HepG2 (cell line): ENCODE data around the gene NCOA4. TPM values are rescaled to one million over a fixed set of nuclear protein-coding genes. Genes with fewer than 3 reads are reported as not detected.
A peak's percentile ranks its signal among the peaks of the same experiment; 100 is the strongest.

ENCODE experiments used
- ATAD3A ChIP-seq: sonication (generic); formaldehyde crosslinking; IDR thresholded peaks from 2 replicates; pipeline ENCODE4 v1.4.0; 2020; ENCODE audit warnings: missing genetic modification reagents
- CENPT ChIP-seq: sonication (generic); formaldehyde crosslinking; IDR thresholded peaks from 2 replicates; pipeline ENCODE4 v1.8.0; 2022; ENCODE audit warnings: low read depth, mild to moderate bottlenecking, moderate library complexity, missing genetic modification reagents
- JUNB ChIP-seq: sonication (generic); formaldehyde crosslinking; IDR thresholded peaks from 2 replicates; pipeline ENCODE4 v1.8.0; 2022; ENCODE audit warnings: missing genetic modification reagents, mild to moderate bottlenecking, borderline replicate concordance
- RAD51 ChIP-seq: fragments of 450-650 bp; IDR thresholded peaks from 2 replicates; pipeline ENCODE4 v1.6.1; 2016; ENCODE audit warnings: borderline replicate concordance
- RFX1 ChIP-seq: fragments of 450-650 bp; IDR thresholded peaks from 2 replicates; pipeline ENCODE4 v1.6.1; 2017
- ZNF20 ChIP-seq: sonication (generic); formaldehyde crosslinking; IDR thresholded peaks from 2 replicates; pipeline ENCODE4 v1.4.0; 2020; ENCODE audit warnings: mild to moderate bottlenecking, moderate library complexity, missing genetic modification reagents
- ZNF234 ChIP-seq: sonication (generic); formaldehyde crosslinking; conservative IDR thresholded peaks from 2 replicates; pipeline ENCODE4 v1.5.1; 2020; ENCODE audit warnings: mild to moderate bottlenecking, missing genetic modification reagents
- ZNF446 ChIP-seq: sonication (generic); formaldehyde crosslinking; IDR thresholded peaks from 2 replicates; pipeline ENCODE4 v1.5.0; 2020; ENCODE audit warnings: mild to moderate bottlenecking, missing genetic modification reagents
- ZNF510 ChIP-seq: sonication (generic); formaldehyde crosslinking; IDR thresholded peaks from 2 replicates; pipeline ENCODE4 v1.4.0; 2020; ENCODE audit warnings: low read depth, mild to moderate bottlenecking, missing genetic modification reagents
- ZNF567 ChIP-seq: sonication (generic); formaldehyde crosslinking; IDR thresholded peaks from 2 replicates; pipeline ENCODE4 v1.8.1; 2023; ENCODE audit warnings: mild to moderate bottlenecking, missing genetic modification reagents, borderline replicate concordance
- polyA plus RNA-seq, 8 experiments: library from polyadenylated mRNA; depleted of rRNA in 3 of 8; stranded (reverse) in 7 of 8; unstranded in 1 of 8; fragments of >200 nt; fragmentation: Illumina TruSeq in 4 of 8; extraction: Trizol in 4 of 8; gene quantifications; 2 replicates each; pipeline versions ENCODE4 v1.2.1 to v1.2.3, GENCODE V29; 2011 to 2016; ENCODE audit warnings: low read depth in 4 of 8, missing spikeins in 1 of 8, mixed read lengths in 1 of 8; ENCODE audit not compliant: insufficient read depth in 1 of 8
- total RNA-seq, 5 experiments: library from RNA; depleted of rRNA; stranded (reverse); fragments of >200 nt; fragmentation: Illumina TruSeq; extraction: Trizol; gene quantifications; 2 replicates each; pipeline ENCODE4 v1.2.3, GENCODE V29; 2016; ENCODE audit warnings: low read depth in 1 of 5
- TF ChIP-seq, protein P1 (sequence below): sonication (generic); formaldehyde crosslinking; IDR thresholded peaks from 2 replicates; pipeline ENCODE4 v1.8.0; 2022; ENCODE audit warnings: missing genetic modification reagents, mild to moderate bottlenecking, borderline replicate concordance
- TF ChIP-seq, protein P2 (sequence below): sonication (generic); formaldehyde crosslinking; IDR thresholded peaks from 2 replicates; pipeline ENCODE4 v1.9.0; 2021; ENCODE audit warnings: missing genetic modification reagents, borderline replicate concordance
- TF ChIP-seq, protein P3 (sequence below): sonication (generic); formaldehyde crosslinking; conservative IDR thresholded peaks from 2 replicates; pipeline ENCODE4 v1.4.0; 2020; ENCODE audit warnings: missing genetic modification reagents
- TF ChIP-seq, protein P4 (sequence below): IDR thresholded peaks from 2 replicates; pipeline ENCODE4 v1.6.1; 2016; ENCODE audit warnings: missing compliant biosample characterization, missing genetic modification reagents, borderline replicate concordance
- TF ChIP-seq, protein P5 (sequence below): sonication (generic); formaldehyde crosslinking; IDR thresholded peaks from 2 replicates; pipeline ENCODE4 v1.8.1; 2022; ENCODE audit warnings: mild to moderate bottlenecking, missing genetic modification reagents

Gene NCOA4
- total and polyA plus RNA-seq, 2 of the 13 experiments (the other 11 are each of a cell fraction or from before 2014, with no cell fraction given) = 306 to 400 TPM

DNA sequence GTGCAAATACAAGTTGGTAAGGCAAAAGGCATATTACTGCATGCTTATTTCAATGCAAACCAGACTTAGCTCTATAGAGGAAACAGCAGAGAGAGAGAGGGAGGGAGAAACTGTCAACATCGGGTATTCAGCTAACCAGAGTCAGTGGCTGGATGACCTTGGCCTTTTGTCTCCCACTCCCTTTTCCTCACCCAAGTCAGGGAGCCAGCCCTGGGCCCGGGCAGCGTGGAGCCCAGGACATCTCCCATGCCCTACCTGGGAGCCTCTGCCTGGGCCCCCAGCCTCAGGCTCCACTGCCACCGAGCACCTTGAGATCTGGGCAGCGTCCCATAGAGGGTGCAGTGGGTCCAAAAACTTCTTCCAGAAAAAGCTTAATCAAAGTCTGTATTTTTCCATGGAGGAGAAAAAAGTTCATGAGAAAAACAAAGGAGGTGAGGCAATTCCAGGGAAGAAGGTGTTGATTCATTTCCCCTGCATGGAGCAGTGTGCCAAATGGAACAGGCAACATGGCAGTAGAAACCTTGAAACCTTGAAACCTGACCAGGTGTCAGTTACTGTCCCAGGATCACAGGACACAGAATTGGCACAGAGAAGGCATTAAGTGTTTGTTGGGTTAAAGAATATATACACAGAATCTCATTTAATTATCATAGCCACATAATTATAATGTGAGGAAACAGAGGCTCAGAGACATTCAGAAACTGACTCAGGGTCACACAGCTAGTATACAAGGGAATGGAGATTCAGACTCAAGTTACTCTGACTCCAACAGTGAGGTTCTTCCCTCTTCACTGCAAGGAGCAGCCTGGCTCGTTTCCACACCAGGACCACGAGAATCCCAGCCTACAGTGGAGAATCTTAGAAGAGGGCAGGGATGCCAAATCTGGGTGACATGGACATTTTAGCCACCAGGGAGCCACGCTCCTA, 5.8 kb upstream of the NCOA4 start (continued):
- TF ChIP-seq, protein P1, sequence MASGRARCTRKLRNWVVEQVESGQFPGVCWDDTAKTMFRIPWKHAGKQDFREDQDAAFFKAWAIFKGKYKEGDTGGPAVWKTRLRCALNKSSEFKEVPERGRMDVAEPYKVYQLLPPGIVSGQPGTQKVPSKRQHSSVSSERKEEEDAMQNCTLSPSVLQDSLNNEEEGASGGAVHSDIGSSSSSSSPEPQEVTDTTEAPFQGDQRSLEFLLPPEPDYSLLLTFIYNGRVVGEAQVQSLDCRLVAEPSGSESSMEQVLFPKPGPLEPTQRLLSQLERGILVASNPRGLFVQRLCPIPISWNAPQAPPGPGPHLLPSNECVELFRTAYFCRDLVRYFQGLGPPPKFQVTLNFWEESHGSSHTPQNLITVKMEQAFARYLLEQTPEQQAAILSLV = no peak
- TF ChIP-seq, protein P2, sequence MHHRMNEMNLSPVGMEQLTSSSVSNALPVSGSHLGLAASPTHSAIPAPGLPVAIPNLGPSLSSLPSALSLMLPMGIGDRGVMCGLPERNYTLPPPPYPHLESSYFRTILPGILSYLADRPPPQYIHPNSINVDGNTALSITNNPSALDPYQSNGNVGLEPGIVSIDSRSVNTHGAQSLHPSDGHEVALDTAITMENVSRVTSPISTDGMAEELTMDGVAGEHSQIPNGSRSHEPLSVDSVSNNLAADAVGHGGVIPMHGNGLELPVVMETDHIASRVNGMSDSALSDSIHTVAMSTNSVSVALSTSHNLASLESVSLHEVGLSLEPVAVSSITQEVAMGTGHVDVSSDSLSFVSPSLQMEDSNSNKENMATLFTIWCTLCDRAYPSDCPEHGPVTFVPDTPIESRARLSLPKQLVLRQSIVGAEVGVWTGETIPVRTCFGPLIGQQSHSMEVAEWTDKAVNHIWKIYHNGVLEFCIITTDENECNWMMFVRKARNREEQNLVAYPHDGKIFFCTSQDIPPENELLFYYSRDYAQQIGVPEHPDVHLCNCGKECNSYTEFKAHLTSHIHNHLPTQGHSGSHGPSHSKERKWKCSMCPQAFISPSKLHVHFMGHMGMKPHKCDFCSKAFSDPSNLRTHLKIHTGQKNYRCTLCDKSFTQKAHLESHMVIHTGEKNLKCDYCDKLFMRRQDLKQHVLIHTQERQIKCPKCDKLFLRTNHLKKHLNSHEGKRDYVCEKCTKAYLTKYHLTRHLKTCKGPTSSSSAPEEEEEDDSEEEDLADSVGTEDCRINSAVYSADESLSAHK (CRISPR knock-in tag) = no peak
- no peak for TF ChIP-seq ZNF567
- no peak for TF ChIP-seq CENPT
- TF ChIP-seq, protein P3, sequence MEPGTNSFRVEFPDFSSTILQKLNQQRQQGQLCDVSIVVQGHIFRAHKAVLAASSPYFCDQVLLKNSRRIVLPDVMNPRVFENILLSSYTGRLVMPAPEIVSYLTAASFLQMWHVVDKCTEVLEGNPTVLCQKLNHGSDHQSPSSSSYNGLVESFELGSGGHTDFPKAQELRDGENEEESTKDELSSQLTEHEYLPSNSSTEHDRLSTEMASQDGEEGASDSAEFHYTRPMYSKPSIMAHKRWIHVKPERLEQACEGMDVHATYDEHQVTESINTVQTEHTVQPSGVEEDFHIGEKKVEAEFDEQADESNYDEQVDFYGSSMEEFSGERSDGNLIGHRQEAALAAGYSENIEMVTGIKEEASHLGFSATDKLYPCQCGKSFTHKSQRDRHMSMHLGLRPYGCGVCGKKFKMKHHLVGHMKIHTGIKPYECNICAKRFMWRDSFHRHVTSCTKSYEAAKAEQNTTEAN (CRISPR knock-in tag) = 0 out of 2 replicates have a peak, but pooled peaks have one; percentile 58
- TF ChIP-seq ZNF510 (CRISPR knock-in tag) = no peak
- TF ChIP-seq, protein P4, sequence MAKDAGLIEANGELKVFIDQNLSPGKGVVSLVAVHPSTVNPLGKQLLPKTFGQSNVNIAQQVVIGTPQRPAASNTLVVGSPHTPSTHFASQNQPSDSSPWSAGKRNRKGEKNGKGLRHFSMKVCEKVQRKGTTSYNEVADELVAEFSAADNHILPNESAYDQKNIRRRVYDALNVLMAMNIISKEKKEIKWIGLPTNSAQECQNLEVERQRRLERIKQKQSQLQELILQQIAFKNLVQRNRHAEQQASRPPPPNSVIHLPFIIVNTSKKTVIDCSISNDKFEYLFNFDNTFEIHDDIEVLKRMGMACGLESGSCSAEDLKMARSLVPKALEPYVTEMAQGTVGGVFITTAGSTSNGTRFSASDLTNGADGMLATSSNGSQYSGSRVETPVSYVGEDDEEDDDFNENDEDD (CRISPR knock-in tag) = 0 out of 2 replicates have a peak, but pooled peaks have one; percentile 11
- TF ChIP-seq RFX1 = no peak
- TF ChIP-seq RAD51 = no peak
- no peak for TF ChIP-seq ZNF234 (CRISPR knock-in tag)
- no peak for TF ChIP-seq JUNB (CRISPR knock-in tag)
- no peak for TF ChIP-seq ZNF446 (CRISPR knock-in tag)
- TF ChIP-seq, protein P5, sequence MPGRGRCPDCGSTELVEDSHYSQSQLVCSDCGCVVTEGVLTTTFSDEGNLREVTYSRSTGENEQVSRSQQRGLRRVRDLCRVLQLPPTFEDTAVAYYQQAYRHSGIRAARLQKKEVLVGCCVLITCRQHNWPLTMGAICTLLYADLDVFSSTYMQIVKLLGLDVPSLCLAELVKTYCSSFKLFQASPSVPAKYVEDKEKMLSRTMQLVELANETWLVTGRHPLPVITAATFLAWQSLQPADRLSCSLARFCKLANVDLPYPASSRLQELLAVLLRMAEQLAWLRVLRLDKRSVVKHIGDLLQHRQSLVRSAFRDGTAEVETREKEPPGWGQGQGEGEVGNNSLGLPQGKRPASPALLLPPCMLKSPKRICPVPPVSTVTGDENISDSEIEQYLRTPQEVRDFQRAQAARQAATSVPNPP = no peak
- TF ChIP-seq ATAD3A = no peak
- TF ChIP-seq ZNF20 = no peak
